HG03025 (cell line): ENCODE results near the gene CROT.
A peak's percentile ranks its signal among the peaks of the same experiment; 100 is the strongest.

Experiments used
- ATAC-seq: cut with Tn5 transposase; IDR thresholded peaks from one replicate; pipeline ENCODE4 v1.9.1; 2021; ENCODE audit warnings: mild to moderate bottlenecking, moderate library complexity; ENCODE audit not compliant: unreplicated experiment, low FRiP score

CROT gene

GRCh38 chr7:87345166-87345927 is at the start of gene CROT:
TSS of gene CROT (plus strand) at chr7:87345664. CDS start at chr7:87349069, 3,405 bp downstream.
- peak; percentile 99 for ATAC-seq

- ATAC-seq = no peak
Observed at GRCh38 chr7:87300756-87301155, 44.7 kb upstream of the CROT start.

GRCh38 chr7:87310790-87311419 is 34.6 kb upstream of the CROT start:
- no peak for ATAC-seq

GRCh38 chr7:87312215-87312865 is 33.1 kb upstream of the CROT start:
- ATAC-seq = peak; percentile 47

- peak; percentile 83 for ATAC-seq
Observed at GRCh38 chr7:87316097-87316700, 29.3 kb upstream of the CROT start.

GRCh38 chr7:87316846-87317552 is 28.5 kb upstream of the CROT start:
- ATAC-seq = no peak

- ATAC-seq = no peak
Observed at GRCh38 chr7:87317691-87318245, 27.7 kb upstream of the CROT start.

- peak; percentile 18 for ATAC-seq
Observed at GRCh38 chr7:87318741-87319140, 26.7 kb upstream of the CROT start.

GRCh38 chr7:87319154-87319581 is 26.3 kb upstream of the CROT start:
- ATAC-seq = peak; percentile 57

- ATAC-seq = no peak
Observed at GRCh38 chr7:87322912-87323311, 22.6 kb upstream of the CROT start.

- no peak for ATAC-seq
Observed at GRCh38 chr7:87325576-87326370, 19.7 kb upstream of the CROT start.

- ATAC-seq = no peak
Observed at GRCh38 chr7:87328281-87328680, 17.2 kb upstream of the CROT start.

GRCh38 chr7:87330316-87330715 is 15.1 kb upstream of the CROT start:
- no peak for ATAC-seq

- no peak for ATAC-seq
Observed at GRCh38 chr7:87330942-87331341, 14.5 kb upstream of the CROT start.

- no peak for ATAC-seq
Observed at GRCh38 chr7:87331687-87332252, 13.7 kb upstream of the CROT start.

- no peak for ATAC-seq
Observed at GRCh38 chr7:87332321-87332720, 13.1 kb upstream of the CROT start.

- ATAC-seq = no peak
Observed at GRCh38 chr7:87336136-87336535, 9.3 kb upstream of the CROT start.

- ATAC-seq = no peak
Observed at GRCh38 chr7:87337331-87337730, 8.1 kb upstream of the CROT start.

GRCh38 chr7:87339373-87339897 is 6.0 kb upstream of the CROT start:
- ATAC-seq = no peak
